K562 (cell line): Measurements from ENCODE around the gene GGA3. TPM values are rescaled to one million over a fixed set of nuclear protein-coding genes. Genes with fewer than 3 reads are reported as not detected.

Source experiments
- CAMTA2 ChIP-seq: fragments of 250-450 bp; sonication (Bioruptor Pico); conservative IDR thresholded peaks from 2 replicates; pipeline ENCODE4 v1.5.1; 2022
- CREM ChIP-seq: IDR thresholded peaks from 2 replicates; pipeline ENCODE4 v1.6.1; 2014; ENCODE audit warnings: antibody characterized with exemption, low read depth
- DNMT1 ChIP-seq: fragments of 450-650 bp; IDR thresholded peaks from 2 replicates; pipeline ENCODE4 v1.6.1; 2016; ENCODE audit warnings: antibody characterized with exemption, mild to moderate bottlenecking
- EGR1 ChIP-seq: fragments of 450-650 bp; conservative IDR thresholded peaks from 2 replicates; pipeline ENCODE4 v1.6.1; 2017; ENCODE audit warnings: mild to moderate bottlenecking
- EHMT2 ChIP-seq: fragments of 450-650 bp; IDR thresholded peaks from 2 replicates; pipeline ENCODE4 v1.6.1; 2018; ENCODE audit warnings: antibody characterized with exemption
- ETS2 ChIP-seq: IDR thresholded peaks from 2 replicates; pipeline ENCODE4 v1.6.1; 2016; ENCODE audit warnings: borderline replicate concordance, missing genetic modification characterization, mild to moderate bottlenecking, moderate library complexity, missing compliant biosample characterization; ENCODE audit not compliant: poor library complexity, severe bottlenecking
- MCM5 ChIP-seq: fragments of 450-650 bp; IDR thresholded peaks from 2 replicates; pipeline ENCODE4 v1.6.1; 2016; ENCODE audit warnings: low read depth
- MEF2D ChIP-seq: conservative IDR thresholded peaks from 2 replicates; pipeline ENCODE4 v1.6.1; 2016; ENCODE audit warnings: low read depth, missing genetic modification characterization, missing compliant biosample characterization
- MTF1 ChIP-seq: fragments of 250-450 bp; sonication (Bioruptor Pico); IDR thresholded peaks from 2 replicates; pipeline ENCODE4 v1.9.0; 2021; ENCODE audit warnings: moderate library complexity, mild to moderate bottlenecking, inconsistent platforms, borderline replicate concordance
- MXI1 ChIP-seq: IDR thresholded peaks from 2 replicates; pipeline ENCODE4 v1.6.1; 2011; ENCODE audit warnings: low read depth, mild to moderate bottlenecking, improper control_type of control experiment, low read length
- NFATC3 ChIP-seq: fragments of 450-650 bp; IDR thresholded peaks from 2 replicates; pipeline ENCODE4 v1.6.1; 2017; ENCODE audit warnings: mild to moderate bottlenecking
- NR2C1 ChIP-seq, 2 experiments: fragments of 450-650 bp; IDR thresholded peaks; 2 replicates each; pipeline ENCODE4 v1.6.1; 2017; ENCODE audit warnings: mild to moderate bottlenecking in 2 of 2, antibody characterized with exemption in 1 of 2, inconsistent platforms in 1 of 2, missing compliant biosample characterization in 1 of 2, missing genetic modification characterization in 1 of 2
- PHF21A ChIP-seq: fragments of 450-650 bp; IDR thresholded peaks from 2 replicates; pipeline ENCODE4 v1.6.1; 2017; ENCODE audit warnings: low read depth, borderline replicate concordance
- SIRT6 ChIP-seq: IDR thresholded peaks from one replicate; pipeline ENCODE4 v1.6.1; 2012; ENCODE audit warnings: low read depth, mild to moderate bottlenecking, control low read depth, inconsistent platforms, low read length, moderate library complexity
- SOX6 ChIP-seq: fragments of 450-650 bp; IDR thresholded peaks from 2 replicates; pipeline ENCODE4 v1.6.1; 2014; ENCODE audit warnings: mild to moderate bottlenecking
- TAF15 ChIP-seq: fragments of 200-400 bp; formaldehyde crosslinking; IDR thresholded peaks from 2 replicates; pipeline ENCODE4 v1.6.1; 2017; ENCODE audit warnings: mild to moderate bottlenecking, low read depth, low read length, moderate library complexity
- TFAM ChIP-seq: fragments of 250-450 bp; sonication (Bioruptor Pico); conservative IDR thresholded peaks from 2 replicates; pipeline ENCODE4 v1.5.0; 2021; ENCODE audit warnings: mild to moderate bottlenecking, moderate library complexity
- TRIM24 ChIP-seq, 2 experiments: fragments of 450-650 bp; IDR thresholded peaks; 2 replicates each; pipeline ENCODE4 v1.6.1; 2016
- YY1 ChIP-seq, 3 experiments: IDR thresholded peaks; 2 replicates each; pipeline ENCODE4 v1.6.1; 2011; ENCODE audit warnings: low read length in 2 of 3, mild to moderate bottlenecking in 2 of 3, moderate library complexity in 2 of 3, borderline replicate concordance in 1 of 3, control low read depth in 1 of 3, low read depth in 1 of 3; ENCODE audit not compliant: insufficient read depth in 3 of 3, insufficient replicate concordance in 2 of 3, control insufficient read depth in 1 of 3, insufficient read length in 1 of 3; ENCODE audit errors: extremely low read depth in 1 of 3
- ZBTB7A ChIP-seq: IDR thresholded peaks from 2 replicates; pipeline ENCODE4 v1.6.1; 2011; ENCODE audit warnings: low read depth, mild to moderate bottlenecking, low read length, moderate library complexity, borderline replicate concordance; ENCODE audit not compliant: control insufficient read depth
- ZFP36 ChIP-seq: fragments of 150-350 bp; IDR thresholded peaks from 2 replicates; pipeline ENCODE4 v1.6.1; 2018; ENCODE audit warnings: low read length, low read depth; ENCODE audit not compliant: partially characterized antibody
- ZNF133 ChIP-seq: fragments of 250-450 bp; sonication (Bioruptor Pico); IDR thresholded peaks from 2 replicates; pipeline ENCODE4 v1.4.0; 2020; ENCODE audit warnings: mild to moderate bottlenecking
- ZNF140 ChIP-seq: fragments of 250-450 bp; sonication (Bioruptor Pico); IDR thresholded peaks from 2 replicates; pipeline ENCODE4 v1.8.0; 2021; ENCODE audit warnings: moderate library complexity, mild to moderate bottlenecking, inconsistent platforms
- polyA plus RNA-seq, 8 experiments: library from polyadenylated mRNA; depleted of rRNA in 4 of 8; stranded (reverse) in 5 of 8; unstranded in 3 of 8; fragments of >200 nt; fragmentation: Nextera tagmentation in 2 of 8; fragmentation: Illumina TruSeq in 1 of 8; extraction: Ambion mirVana in 2 of 8; extraction: Trizol in 1 of 8; gene quantifications; 2 replicates each; pipeline versions ENCODE4 v1.2.1 to v1.2.3, GENCODE V29; 2011 to 2014; ENCODE audit warnings: inconsistent platforms in 1 of 8, missing spikeins in 1 of 8
- total RNA-seq, 7 experiments: library from RNA; depleted of rRNA in 6 of 7; stranded (reverse); fragments of >200 nt in 6 of 7; fragmentation: Illumina TruSeq in 2 of 7; extraction: Trizol in 2 of 7; gene quantifications; 2 replicates each; pipeline versions ENCODE4 v1.2.1 to v1.2.3, GENCODE V29; 2011 to 2021; ENCODE audit warnings: low replicate concordance in 1 of 7
- TF ChIP-seq, protein P1 (sequence below): IDR thresholded peaks from 3 replicates; pipeline ENCODE4 v1.6.1; 2011; ENCODE audit warnings: borderline replicate concordance, mild to moderate bottlenecking, moderate library complexity; ENCODE audit not compliant: insufficient read length; ENCODE audit errors: extremely low read depth
- TF ChIP-seq, protein P2 (sequence below), 2 experiments: fragments of 450-650 bp in 1 of 2; sonication (generic) in 1 of 2; formaldehyde crosslinking in 1 of 2; IDR thresholded peaks in 1 of 2; conservative IDR thresholded peaks in 1 of 2; 2 replicates each; pipeline versions ENCODE4 v1.6.1 to v1.8.1; 2016 to 2023; ENCODE audit warnings: mild to moderate bottlenecking in 2 of 2, moderate library complexity in 2 of 2, inconsistent platforms in 1 of 2, missing genetic modification reagents in 1 of 2

Gene GGA3
- total and polyA plus RNA-seq, 9 of the 15 experiments (the other 6 are each of a cell fraction or from before 2014, with no cell fraction given): 5.7 to 64.9 (median 25.4) TPM

DNA sequence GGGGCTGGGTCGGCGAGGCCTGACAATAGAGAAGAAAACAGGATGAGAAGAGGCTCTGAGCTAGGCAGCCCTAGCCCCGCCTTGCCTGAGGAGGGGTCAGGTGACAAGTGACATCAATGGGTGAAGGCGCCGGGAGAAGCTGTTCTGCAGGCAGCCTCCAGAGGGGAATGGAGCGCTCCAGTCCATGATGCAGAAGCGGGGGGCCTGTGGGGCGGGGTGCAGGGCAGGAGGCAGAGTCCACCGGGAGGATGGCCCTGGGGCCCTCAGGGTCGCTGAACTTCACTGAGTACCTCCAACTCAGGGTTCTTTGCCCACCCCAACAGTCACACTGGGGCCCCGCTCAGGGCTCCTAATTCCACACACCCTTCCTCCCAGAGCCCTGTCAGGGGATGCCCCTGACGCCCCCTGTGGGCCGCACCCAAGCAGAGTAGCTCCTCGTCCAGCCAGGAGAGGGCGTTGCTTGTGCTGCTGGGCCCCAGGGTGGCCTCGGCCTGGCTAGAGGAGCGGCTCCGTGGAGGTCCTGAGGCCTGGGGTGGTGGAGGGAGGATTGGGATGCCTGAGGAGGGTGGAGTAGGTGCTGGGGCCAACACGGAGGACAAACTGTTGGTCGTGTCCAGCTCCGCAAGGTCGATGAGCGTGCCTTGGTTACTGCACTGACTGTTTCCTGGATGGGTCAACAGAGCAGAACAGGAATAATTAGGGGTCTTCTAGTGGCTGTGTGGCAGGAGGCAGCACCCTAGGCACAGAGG lies 20.8 kb downstream of the GGA3 start (continued):
- TF ChIP-seq ZFP36 (no peak), ZNF140 (CRISPR knock-in tag) (no peak), CREM (peak; percentile 47; the same call in 1 of the 2 replicates), EHMT2 (no peak), NR2C1 (IDR thresholded peaks at IDR 0.05) (no peak), NR2C1 (tag; IDR thresholded peaks at IDR 0.05) (no peak), PHF21A (0 out of 2 replicates have a peak, but pooled peaks have one; percentile 38), ZBTB7A (peak; percentile 93), TAF15 (0 out of 2 replicates have a peak, but pooled peaks have one; percentile 13), MXI1 (no peak), ETS2 (no peak), CAMTA2 (CRISPR knock-in tag) (no peak), DNMT1 (no peak), YY1 (IDR thresholded peaks at IDR 0.05; ENCODE audit: borderline replicate concordance in 1 of 3, control insufficient read depth in 1 of 3, extremely low read depth in 1 of 3, insufficient read depth in 3 of 3, insufficient read length in 1 of 3, insufficient replicate concordance in 2 of 3, low read depth in 1 of 3, low read length in 2 of 3) (peak in 1 of 3 experiments; percentile 32), MTF1 (CRISPR knock-in tag) (no peak), SIRT6 (no peak), SOX6 (peak; percentile 29; the same call in 1 of the 2 replicates), TRIM24 (IDR thresholded peaks at IDR 0.05) (no peak), NFATC3 (no peak), EGR1 (no peak), TFAM (CRISPR knock-in tag) (no peak), ZNF133 (CRISPR knock-in tag) (no peak), MEF2D (tag) (no peak), MCM5 (no peak)
- TF ChIP-seq, protein P1, sequence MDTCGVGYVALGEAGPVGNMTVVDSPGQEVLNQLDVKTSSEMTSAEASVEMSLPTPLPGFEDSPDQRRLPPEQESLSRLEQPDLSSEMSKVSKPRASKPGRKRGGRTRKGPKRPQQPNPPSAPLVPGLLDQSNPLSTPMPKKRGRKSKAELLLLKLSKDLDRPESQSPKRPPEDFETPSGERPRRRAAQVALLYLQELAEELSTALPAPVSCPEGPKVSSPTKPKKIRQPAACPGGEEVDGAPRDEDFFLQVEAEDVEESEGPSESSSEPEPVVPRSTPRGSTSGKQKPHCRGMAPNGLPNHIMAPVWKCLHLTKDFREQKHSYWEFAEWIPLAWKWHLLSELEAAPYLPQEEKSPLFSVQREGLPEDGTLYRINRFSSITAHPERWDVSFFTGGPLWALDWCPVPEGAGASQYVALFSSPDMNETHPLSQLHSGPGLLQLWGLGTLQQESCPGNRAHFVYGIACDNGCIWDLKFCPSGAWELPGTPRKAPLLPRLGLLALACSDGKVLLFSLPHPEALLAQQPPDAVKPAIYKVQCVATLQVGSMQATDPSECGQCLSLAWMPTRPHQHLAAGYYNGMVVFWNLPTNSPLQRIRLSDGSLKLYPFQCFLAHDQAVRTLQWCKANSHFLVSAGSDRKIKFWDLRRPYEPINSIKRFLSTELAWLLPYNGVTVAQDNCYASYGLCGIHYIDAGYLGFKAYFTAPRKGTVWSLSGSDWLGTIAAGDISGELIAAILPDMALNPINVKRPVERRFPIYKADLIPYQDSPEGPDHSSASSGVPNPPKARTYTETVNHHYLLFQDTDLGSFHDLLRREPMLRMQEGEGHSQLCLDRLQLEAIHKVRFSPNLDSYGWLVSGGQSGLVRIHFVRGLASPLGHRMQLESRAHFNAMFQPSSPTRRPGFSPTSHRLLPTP: no peak
- TF ChIP-seq, protein P2, sequence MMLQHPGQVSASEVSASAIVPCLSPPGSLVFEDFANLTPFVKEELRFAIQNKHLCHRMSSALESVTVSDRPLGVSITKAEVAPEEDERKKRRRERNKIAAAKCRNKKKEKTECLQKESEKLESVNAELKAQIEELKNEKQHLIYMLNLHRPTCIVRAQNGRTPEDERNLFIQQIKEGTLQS (IDR thresholded peaks at IDR 0.05): peak; percentile 13; the same call in 1 of the 2 replicates
- TF ChIP-seq, protein P2 (CRISPR knock-in tag; conservative IDR thresholded peaks at IDR 0.05): 0 out of 2 replicates have a peak, but pooled peaks have one; percentile 33
